NCI-H1694 treated with DMSO at 0.1 percent for 48 hours (cell line): ENCODE data around the gene ZFYVE9.

Experiments used
- DNase-seq: peaks from one replicate; lab custom pipeline; 2025; lab: John Stamatoyannopoulos, UW

Gene ZFYVE9

DNA sequence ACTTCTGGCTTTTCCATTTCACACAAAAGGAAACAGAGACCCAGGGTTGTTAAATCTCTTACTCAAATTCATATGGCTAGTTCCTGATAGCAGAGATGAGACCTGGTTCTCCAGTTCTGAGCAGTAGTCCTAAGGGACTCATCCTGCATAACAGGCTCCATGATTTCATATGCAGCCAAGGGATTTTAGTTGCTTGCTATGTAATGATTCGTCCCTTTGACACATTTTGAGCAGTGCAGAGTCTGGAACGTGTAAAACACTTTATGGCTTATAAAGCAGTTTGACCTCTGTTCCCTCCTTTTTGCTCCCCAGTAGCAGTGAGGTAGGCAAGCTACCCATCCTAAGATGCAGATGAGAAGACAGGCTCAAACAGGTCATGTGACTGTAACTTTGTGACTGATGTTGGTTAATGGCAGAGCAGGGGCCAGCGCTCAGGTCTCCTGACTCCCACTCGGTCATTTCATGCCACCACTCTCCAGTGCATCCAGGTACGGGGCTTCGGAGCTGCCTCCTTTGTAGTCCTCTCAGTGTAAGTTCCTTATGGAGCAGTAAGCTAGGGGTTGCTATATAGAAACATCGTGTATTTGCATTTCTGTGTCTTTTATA, 199.9 kb downstream of the ZFYVE9 start:
- no peak for DNase-seq

DNA sequence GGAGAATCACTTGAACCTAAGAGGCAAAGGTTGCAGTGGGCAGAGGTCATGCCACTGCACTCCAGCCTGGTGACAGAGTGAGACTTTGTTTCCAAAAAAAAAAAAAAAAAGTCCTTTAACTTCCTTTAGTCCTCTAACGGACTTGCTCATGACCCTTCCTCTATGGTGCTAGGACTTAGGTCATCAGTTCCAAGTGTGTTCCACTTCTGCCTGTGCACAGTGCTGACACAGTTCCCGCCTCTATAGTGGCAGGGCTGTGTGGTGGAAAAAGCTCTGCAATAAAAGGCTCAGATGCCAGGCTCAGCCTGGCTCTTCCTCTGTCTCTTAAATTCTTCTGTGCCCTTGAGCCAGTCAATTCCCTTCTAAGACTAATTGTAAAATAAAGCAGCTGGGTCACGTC, 202.1 kb downstream of the ZFYVE9 start:
- DNase-seq = no peak

DNA sequence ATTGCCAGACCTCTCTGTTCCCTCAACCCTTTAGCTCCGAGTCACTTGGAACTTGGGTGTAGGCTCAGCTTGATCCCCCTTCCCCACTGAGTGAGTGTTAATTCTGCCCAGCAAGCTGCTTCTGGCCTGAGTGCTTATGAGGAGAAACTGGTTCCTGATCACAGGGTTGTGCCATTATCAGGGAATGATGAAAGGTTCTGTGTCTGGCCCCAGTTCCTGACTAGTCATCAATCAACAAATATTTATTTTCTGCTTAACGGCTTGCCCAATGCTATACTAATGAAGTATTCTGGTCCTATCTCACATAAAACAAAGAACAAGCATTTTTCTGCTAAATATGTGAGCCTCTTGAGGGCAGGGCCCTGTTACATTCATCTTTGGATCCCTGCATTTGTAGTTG, 203.4 kb downstream of the ZFYVE9 start:
- DNase-seq = no peak

DNA sequence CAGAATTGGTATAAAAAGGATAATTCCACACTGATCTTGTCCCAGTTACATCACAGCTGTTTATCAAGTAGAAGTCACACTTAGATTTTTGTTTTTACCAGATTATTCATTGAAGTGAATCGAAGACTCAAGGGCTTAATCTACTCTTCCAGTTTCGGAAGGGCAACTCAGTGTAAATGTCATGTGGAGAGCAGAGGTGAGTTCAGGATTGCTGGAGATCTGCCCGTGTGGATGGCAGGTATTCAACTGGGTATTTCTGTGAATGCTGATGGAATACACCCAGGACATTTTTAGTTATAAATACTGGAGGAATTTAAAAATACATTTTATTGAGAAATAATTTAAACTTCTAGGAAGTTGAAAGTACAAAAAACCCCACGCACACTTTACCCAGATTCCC, 204.8 kb downstream of the ZFYVE9 start:
- no peak for DNase-seq

DNA sequence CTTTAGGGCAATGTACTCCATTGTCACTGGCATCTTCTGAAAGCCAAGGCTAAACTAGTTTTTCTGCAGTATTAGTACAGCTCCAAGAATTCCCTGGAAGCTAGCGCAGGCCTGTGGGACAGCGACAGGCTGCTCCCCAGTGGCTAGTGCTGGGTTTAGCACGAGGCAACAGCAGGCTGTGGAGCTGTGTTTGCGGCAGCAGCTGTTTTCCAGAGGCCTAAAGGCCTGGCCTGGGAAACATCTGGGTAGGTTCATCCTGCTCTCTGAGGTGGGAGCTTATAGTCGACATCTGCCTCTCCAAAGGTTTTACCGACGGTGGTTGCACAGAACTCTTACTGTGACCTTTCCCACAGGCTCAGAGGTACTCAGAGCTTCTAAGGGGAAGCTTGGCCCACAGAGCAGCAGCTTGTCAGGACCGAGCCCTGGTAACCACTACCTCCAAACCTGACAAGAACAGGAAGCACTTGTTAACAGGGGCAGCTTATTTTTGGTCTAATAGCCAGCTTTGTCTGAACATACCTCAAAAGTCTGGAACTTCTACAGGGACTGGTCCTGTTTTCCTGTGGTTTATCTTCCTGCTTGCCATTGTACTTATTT, 206.9 kb downstream of the ZFYVE9 start:
- no peak for DNase-seq

DNA sequence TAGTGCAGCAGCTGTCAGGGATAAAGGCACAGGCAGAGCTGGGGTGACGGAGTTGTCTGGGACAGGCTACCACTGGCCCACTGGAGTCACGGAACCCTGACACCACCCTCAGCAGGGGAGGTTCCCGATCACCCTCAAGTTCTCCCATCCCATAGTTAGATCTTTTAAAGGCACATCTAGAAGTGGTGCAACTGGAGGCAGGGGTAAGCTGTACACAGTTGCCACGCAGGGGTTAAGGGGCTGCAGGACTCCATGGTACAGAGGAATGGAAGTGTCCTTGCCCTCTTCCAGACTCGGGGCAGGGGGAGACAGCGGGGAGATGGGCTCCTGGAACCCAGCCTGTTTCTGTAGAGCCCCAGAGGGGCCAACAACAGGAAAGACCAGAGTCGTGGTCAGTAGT, 210.8 kb downstream of the ZFYVE9 start:
- DNase-seq = no peak

DNA sequence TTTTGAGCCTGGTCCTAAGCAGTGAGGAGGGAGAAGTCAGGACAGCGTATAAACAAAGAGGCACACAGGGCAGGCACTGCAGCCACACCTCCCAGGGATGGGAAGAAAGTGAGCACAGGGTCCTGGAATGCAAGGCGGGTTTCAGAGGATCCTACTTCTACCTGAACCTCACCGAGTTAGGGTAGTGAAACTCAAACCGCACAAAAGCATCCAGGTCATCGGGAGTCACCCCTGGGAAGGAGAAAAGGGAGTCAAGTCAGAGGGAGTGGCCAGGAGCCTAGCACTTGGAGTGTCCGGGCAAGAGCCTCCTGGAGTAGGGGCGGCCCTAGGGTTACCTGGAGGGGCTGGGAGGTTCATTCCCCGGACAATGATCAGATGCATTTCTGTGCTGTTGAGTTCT, 213.5 kb downstream of the ZFYVE9 start:
- no peak for DNase-seq

DNA sequence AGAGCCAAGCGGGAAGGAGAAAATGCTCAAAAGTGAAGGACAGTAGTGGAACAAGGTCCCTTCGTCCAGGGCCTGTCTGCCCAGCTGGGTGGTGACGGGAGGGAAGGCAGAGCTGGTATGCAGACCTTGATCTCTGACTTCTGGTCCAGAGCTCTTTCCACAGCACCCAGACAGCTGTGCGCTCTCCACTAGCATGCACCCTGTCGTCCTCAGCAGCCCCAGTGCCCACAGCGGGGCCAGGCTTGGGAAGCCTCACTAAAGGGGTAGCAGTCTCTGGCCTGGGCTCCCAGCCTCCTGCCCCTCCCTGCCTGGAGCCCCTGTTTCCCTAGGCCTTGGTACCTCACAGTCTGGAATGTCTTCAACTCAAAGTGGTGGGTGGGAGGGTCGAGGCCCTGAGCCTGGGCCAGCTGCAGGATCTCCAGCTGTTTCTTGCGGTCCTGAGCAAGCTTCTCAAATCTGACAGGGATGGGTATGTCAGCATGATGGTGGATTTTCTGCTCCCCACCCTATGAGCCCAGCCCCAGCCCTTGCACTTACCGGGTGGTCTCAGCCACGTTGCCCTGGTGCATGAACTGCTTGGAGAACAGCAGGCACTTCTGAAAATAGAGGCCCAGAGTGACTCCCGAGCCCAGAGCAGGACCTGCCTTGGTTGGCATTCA, 214.1 kb downstream of the ZFYVE9 start:
- no peak for DNase-seq

DNA sequence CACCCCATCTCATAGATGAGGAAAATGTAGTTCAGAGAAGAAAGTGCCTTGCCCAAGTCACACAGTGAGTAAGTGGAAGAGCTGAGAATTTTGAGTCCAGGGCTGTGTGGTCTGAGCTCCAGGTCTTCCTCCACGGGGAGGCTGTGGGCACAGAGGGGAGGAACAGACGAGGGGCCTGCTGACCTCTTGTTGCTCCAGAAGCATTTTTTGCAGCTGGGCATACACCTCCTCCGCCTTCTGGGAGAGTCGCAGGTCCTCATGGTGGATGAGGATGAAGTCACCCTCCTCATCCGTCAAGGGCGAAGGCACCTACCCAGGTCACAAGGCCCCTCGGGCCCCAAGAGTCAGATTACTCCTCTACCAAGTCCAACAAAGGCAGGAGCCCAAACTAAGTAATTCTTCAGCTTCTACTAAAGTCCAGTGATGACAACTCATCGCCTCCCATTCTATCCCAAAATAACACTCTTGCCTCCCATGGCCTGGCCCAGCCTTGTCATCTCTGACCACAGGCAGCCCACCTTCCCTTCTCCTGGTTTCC, 215.0 kb downstream of the ZFYVE9 start:
- no peak for DNase-seq

DNA sequence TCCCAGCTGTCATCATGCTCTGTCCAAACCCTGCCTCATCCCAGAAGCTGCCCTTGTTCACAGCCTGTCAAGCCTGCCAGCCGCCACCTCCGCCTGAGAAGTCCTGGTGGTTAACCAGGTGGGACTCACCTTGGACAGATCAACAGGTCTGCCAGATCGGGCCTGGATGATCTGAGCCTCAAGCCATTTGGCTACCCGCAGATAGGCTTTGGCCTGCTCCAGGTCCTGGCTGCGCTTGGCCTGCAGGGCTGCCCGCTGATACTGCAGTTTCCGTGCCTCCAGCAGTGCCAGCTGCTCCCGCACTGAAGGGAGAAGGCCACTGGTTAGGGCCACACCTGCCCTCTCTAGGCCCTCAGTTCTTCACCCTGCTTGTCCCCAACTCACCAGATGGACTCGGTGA, 215.5 kb downstream of the ZFYVE9 start:
- DNase-seq = no peak

DNA sequence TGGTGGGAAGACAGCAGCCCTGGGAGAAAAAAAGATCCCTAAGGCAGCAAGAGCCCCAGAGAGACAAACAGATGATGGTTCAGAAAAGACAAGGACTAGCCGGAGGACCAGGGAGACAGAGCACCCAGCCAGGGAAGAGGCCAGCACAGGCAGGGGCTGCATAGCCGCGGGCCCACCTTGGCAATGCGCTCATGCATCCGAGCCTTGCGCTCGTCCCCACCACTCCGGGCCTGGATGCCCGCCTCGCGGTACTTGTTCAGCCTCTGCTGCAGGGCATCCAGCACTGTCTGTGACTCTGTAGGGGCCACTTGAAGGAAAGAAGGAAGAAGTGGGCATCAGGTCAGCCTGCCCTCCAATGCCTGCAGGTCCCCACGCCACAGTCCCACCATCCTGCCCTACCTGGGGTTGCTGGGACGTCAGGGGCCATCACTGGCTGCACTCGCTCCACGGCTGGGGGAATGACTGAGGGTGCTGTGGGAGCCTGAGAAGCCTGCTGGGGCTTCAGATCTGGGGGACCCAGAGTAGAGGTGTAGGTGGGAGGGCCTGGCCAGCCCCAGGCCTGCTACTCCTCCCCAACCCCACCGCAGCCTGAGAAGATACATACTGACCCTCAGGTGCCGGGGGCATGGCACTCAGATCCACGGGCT, 217.1 kb downstream of the ZFYVE9 start:
- DNase-seq = no peak

DNA sequence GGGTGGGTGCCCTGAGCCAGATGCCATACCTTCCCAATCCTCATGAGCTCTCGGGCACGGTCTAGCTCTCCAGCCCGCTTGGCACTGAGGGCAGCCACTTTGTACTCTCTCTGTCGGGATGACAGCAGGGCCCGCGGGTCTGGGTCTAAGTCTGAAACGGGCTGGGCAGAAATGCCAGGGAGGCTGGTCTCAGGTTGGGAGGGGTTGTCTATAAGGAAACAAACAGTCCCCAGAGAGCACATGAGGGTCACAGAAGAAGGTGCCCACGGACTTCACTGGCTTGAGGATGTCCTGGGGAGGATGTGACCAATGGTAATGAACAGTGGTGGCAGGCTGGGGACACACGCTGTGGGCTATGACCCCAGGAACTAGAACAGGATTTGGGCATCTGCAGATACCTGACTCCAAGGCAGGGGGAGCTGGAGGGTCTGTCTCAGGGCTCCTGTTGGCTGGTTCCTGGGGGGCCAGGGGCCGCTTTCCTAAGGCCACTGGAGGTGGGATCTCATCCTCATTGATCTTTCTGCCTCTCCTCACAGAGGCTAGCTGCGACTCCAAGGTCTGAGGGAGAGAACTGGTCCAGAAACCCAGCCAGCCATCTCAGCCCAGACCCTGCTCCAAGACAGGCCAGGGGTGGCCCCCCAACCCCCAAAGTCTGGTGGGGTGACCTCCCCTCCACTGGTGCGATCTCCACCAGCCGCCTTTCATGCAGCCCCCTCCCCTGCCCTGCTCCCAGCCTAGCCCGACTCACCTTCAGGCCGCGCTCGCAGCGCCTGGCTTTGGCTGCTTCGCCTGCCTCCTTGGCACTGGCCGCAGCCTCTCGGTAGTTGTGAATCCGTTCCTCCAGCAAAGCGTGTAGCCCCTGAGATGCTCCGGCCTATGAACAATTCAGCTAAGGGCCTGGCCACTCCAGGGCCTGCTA, 218.0 kb downstream of the ZFYVE9 start:
- DNase-seq = no peak

DNA sequence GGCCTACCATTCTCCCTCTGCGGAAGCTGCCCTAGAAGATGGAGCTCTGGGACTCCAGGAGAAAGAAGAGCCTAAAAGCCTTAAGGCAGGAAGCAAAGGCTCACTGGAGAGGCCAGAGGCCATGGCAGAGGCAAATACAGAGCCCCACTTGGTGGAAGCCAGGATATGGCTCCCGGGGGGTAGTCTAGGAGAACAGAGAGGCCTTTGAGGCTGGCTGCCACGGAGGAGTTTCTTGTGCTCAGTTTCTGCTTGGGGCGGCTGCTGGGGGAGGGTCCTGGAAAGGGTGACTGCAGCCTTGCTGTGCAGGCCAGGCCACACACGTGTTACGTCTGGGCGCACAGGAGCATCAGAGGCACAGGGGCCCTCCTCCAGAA, 218.7 kb downstream of the ZFYVE9 start:
- no peak for DNase-seq

DNA sequence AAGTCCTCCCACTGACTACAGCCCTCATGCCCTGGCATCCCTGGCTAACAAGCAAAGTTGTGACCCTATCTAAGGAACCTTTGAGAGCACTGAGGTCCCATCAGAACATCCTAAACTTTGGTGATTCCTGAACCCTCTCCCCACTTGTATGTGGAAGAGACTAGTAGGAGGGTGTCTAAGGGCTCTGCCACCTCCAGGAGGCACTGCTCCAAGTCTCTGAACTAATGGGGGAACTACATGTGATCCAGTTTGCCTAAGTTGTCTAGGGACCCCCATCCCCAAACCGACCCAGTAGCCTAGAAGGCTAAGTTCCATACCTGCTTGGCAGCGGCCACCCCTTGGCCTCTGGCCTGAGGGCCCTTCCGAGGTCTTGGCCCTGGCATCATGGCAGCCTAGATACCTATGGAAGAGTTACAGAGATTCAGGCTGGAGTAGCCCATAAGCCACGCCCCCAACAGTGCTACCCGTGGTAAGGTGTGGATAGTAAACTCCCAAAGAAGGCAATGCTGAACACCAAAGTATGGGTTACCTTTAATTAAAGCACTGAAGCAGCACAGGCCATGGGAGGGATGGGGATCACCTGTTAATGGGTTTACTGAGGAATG, 222.4 kb downstream of the ZFYVE9 start:
- no peak for DNase-seq

DNA sequence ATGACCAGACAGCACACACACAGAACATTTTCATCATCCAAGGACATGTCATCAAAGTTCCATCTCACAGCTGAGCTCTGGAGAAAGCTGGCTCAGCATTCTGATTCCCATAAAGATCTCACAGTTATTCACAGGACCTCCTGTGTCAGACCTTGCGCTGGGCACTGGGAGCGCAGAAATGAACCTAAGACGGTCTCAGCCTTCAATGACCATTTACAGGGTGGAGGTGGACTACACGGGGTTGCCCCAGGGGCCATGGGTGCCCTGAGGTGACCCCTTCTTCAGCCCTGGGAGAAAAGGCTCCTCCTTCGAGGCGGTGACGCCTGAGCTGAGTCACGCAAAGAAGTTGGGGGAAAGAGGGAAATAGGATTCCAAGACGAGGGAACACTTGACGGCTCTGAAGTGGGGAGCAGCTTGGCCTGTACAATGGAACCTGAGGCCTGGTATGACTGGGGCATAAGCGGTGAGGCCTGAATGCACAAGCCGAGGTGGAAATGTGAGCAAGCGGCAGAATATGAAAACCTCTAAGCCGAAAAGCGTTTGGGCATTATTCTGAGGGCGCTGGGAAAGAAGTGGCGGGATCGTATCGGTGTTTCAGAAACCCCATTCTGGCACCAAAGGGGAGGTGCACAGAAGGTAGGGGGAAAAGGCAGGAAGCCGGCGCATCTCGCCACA, 223.3 kb downstream of the ZFYVE9 start:
- no peak for DNase-seq

DNA sequence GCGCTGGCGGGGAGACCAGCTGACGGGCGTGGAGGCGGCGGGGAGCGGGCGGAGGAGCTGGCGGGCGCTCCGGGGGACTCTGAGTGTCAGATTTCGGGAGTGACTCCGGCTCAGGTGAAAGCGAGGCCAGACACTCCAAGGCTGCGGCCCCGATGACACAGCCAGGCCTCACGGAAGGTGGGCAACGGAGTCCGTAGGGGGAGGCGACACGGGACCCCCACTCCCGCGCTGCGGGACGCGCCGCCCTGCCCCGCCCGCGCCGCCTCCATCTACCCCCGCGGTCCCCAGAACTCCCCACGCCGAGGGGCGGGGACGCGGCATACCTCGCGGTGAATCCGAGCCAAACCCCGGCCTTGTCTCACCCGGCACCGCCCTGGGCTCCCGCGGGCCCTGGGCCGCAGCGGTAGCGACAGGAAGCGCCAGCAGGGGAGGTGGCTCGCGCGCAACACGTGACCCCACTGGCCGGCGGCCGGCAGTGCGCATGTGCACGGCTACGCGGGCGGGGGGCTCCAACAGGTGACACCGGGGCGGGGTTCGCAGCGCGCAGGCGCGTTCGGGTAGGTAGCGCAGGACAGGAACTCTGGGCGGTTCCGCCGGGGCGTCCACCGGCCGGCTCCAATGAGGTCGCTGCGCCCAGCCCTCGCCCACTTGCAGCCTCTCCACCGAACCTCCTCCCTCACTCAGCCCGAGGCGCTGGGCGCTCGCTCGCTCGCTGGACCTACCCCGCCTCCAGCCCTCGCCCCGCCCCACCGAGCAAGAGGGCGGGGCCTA, 224.0 kb downstream of the ZFYVE9 start, which contains the start of gene CC2D1B:
Gene CC2D1B, minus strand, starts transcription at position 460 of the 771 bp plus-strand sequence. CDS start 1,585 bp downstream, outside the sequence.
- peak; percentile 96 for DNase-seq

DNA sequence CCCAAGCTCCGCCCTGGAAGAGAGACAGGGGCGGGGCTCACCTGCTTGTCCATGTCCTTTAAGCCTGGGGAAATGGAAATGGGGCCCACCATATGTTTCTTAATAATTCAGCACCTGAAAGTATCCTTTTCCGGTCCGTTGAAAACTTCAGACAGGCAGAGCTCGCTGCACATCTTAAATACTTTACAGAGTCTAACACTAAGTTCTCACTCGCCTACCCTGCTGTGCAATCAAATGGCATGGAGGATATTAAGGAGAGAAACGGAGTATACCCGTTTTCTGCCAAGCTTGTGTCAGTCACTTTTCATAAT, 224.6 kb downstream of the ZFYVE9 start:
- DNase-seq = no peak

DNA sequence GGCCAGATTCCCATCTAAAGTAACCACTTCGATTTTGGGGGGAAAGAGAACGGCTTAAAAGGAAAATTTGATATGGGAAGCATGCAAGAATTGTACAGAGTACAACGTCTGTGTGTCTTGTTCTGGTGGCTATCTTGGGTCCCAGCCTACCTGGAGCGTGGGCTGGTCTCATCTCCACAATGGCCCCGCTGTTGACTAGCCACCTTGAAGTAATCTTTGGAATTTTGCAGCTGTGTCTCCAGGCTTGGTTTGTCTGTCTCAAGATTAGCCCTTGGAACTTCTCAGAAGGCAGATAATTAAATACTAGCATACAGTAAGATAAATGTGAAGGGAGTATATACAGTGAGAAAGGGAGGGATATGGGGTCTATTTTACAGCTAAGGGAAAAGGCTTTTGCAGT, 225.4 kb downstream of the ZFYVE9 start:
- DNase-seq = no peak

DNA sequence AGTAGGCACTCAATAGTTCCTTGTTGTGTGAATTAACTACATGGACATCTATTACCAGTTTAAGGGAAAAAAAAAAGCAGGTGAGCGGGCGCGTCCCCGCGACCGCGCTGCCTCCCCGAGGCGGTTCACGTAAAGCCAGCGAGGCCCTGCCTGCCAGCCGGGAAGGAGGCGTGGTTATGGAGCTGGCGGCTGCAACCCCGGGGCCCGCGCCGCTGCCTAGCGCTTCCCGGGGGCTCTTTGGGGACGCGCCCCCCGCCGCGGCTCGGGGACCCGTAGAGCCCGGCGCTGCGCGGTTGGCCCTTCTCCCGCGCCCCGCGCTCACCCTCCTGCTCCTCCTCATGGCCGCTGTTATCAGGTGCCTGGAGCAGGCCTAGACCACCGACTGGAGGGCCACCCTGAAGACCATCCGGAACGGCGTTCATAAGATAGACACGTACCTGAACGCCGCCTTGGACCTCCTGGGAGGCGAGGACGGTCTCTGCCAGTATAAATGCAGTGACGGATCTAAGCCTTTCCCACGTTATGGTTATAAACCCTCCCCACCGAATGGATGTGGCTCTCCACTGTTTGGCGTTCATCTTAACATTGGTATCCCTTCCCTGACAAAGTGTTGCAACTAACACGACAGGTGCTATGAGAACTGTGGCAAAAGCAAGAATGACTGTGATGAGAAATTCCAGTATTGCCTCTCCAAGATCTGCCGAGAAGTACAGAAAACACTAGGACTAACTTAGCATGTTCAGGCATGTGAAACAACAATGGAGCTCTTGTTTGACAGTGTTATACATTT, 226.7 kb downstream of the ZFYVE9 start:
- DNase-seq = peak; percentile 72
